Chondrocyte (in vitro differentiated cells): ENCODE measurements around the gene OBP2A. TPM values are rescaled to one million over a fixed set of nuclear protein-coding genes. Genes with fewer than 3 reads are reported as not detected.
A peak's percentile ranks its signal among the peaks of the same experiment; 100 is the strongest.

ENCODE experiments used
- DNase-seq: peaks from one replicate; pipeline ENCODE4 v3.0.0; 2021; ENCODE audit warnings: mixed read lengths, low spot score
- H3K27ac Mint-ChIP-seq: one replicate; pipeline ENCODE4 v1.8.0; 2021; ENCODE audit warnings: mild to moderate bottlenecking, moderate library complexity, mixed read lengths; ENCODE audit not compliant: unreplicated experiment
- H3K27me3 Mint-ChIP-seq: 2 replicates; pipeline ENCODE4 v1.8.0; 2021; ENCODE audit warnings: low read depth, mixed read lengths
- H3K36me3 Mint-ChIP-seq: 2 replicates; pipeline ENCODE4 v1.8.0; 2021; ENCODE audit warnings: low read depth, mixed read lengths
- H3K4me1 Mint-ChIP-seq: 2 replicates; pipeline ENCODE4 v1.8.0; 2021; ENCODE audit warnings: low read depth, mild to moderate bottlenecking, mixed read lengths
- H3K4me3 Mint-ChIP-seq: one replicate; pipeline ENCODE4 v1.8.0; 2021; ENCODE audit warnings: mild to moderate bottlenecking, moderate library complexity, mixed read lengths; ENCODE audit not compliant: unreplicated experiment
- H3K9me3 Mint-ChIP-seq: 2 replicates; pipeline ENCODE4 v1.8.0; 2021; ENCODE audit warnings: low read depth, mixed read lengths
- total RNA-seq: library from RNA; stranded (reverse); gene quantifications from 3 replicates; pipeline ENCODE4 v1.2.1, GENCODE V29; 2021
- TF ChIP-seq, protein P1 (sequence below): fragments of 200-600 bp; sonication (generic); IDR thresholded peaks from 2 replicates; pipeline ENCODE4 v1.5.0; 2021; ENCODE audit warnings: antibody characterized with exemption, mild to moderate bottlenecking, moderate library complexity

Gene OBP2A
- total RNA-seq, 1 donor from 2014 or later: 0.50 TPM

DNA sequence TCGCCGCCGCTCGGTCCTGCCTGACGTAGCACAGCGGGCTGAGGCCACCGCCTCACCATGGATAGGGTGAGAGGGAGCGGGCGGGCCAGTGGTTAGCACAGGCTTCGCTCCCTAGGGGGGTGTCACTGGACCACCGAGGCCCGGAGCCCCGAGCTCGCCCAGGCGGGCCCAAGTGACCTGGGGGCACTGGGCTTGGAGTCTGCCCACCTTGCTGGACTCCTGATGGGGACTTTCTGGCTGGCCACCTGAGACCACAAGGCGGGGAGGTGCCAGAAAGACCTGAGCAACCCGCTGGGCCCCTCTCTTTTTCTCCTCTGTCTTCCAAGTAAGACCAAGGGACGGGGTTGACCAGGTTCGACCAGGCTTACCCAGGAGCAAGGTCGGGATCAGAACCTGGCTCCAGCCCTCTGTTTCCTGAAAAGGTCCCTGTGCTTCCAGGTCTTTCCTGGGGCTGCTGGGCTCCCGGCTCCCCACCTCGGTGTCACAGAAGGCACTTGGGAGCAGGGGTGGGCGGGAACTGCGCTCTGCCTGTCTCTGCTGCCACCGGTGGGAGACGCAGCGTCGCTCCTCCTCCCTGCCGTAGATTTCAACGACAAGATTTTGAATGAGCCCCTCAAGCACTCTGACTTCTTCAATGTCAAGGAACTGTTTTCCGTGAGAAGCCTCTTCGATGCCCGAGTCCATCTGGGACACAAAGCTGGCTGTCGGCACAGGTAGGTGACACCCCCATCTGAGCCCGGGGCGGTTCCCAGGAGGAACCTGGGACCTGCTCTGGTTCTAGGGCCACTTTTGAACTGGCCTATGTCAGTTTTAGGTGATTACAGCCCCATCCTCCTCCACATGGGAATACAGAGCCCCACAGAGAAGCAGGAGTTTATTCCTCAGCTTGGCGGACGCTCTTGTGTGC is 44.4 kb upstream of the OBP2A start:
- Mint-ChIP-seq H3K27ac (peak overlapping the region; percentile 12), H3K4me3 (peak overlapping the region; percentile 89), H3K9me3 (no peaks in the 10 kb centered on the region), H3K36me3 (peaks cover 8% of the 10 kb centered on the region), H3K27me3 (no peaks in the 10 kb centered on the region), H3K4me1 (peaks cover 18% of the 10 kb centered on the region)
- TF ChIP-seq, protein P1, sequence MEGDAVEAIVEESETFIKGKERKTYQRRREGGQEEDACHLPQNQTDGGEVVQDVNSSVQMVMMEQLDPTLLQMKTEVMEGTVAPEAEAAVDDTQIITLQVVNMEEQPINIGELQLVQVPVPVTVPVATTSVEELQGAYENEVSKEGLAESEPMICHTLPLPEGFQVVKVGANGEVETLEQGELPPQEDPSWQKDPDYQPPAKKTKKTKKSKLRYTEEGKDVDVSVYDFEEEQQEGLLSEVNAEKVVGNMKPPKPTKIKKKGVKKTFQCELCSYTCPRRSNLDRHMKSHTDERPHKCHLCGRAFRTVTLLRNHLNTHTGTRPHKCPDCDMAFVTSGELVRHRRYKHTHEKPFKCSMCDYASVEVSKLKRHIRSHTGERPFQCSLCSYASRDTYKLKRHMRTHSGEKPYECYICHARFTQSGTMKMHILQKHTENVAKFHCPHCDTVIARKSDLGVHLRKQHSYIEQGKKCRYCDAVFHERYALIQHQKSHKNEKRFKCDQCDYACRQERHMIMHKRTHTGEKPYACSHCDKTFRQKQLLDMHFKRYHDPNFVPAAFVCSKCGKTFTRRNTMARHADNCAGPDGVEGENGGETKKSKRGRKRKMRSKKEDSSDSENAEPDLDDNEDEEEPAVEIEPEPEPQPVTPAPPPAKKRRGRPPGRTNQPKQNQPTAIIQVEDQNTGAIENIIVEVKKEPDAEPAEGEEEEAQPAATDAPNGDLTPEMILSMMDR: no peak
- DNase-seq: peak; percentile 65

DNA sequence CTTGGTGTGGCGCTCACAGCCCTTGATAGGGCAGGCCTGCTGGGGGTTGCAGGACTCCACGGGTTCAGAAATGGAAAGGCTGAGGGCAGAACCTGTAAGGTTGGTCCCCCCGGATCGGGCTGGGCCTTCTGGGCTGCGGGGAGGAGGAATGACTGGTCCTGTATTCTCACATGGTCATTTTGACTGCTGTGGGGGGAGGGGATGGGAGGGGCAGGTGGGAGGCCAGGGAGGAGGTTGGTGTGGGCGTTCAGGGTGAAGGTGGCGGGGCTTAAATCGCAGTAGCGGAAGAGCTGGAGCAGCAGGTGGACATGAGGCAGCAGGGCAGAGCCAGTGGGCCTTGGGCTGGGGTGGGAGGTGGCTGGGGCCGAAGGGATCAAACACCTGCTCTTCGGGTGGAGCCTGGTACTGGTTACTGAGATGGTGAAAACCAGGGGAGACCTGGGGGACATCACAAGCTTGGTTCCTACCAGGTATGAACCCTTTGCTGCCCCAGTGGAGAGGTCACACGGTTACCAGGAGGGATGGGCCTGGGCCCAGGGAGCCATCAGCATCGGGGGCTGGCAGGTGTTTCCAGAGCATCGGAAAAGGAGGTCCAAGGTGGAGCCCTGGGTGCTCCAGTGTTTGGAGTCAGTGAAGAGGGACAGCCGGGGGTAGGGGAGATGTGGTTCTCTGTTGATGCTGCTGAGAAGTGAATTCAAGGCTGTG is 43.6 kb upstream of the OBP2A start:
- Mint-ChIP-seq H3K4me1 (peaks cover 18% of the 10 kb centered on the region), H3K4me3 (peak overlapping the region; percentile 89), H3K9me3 (no peaks in the 10 kb centered on the region), H3K27me3 (no peaks in the 10 kb centered on the region), H3K36me3 (peaks cover 8% of the 10 kb centered on the region), H3K27ac (no peak overlapping the region)
- peak; percentile 63 for DNase-seq
- TF ChIP-seq, protein P1: no peak

DNA sequence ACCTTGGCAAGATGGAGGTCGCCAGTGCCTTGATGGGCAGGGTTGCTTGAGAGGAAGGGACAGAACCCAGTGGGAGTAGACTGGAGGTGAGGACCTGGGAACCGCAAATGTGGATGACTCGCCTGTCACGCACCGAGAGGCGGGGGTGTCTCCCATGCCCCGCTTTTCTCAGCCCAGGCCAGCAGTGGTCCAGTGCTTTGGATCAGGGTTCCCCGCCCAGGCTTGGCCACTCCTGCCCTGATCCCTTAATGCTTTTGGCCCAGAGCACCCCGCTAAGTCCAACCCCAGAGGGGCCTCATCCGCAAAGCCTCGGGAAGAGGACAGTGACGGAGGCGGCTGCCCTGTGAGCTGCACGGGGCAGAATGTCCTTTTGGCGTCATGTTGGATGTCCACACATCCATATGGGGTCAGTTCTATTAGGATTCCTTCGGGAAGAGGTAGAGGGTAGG is 43.0 kb upstream of the OBP2A start:
- no peak overlapping the region for H3K4me3 Mint-ChIP-seq
- no peaks in the 10 kb centered on the region for H3K27me3 Mint-ChIP-seq
- peaks cover 8% of the 10 kb centered on the region for H3K36me3 Mint-ChIP-seq
- no peak overlapping the region for H3K27ac Mint-ChIP-seq
- H3K9me3 Mint-ChIP-seq: no peaks in the 10 kb centered on the region
- TF ChIP-seq, protein P1: no peak
- DNase-seq: peak; percentile 75
- H3K4me1 Mint-ChIP-seq: peaks cover 18% of the 10 kb centered on the region

DNA sequence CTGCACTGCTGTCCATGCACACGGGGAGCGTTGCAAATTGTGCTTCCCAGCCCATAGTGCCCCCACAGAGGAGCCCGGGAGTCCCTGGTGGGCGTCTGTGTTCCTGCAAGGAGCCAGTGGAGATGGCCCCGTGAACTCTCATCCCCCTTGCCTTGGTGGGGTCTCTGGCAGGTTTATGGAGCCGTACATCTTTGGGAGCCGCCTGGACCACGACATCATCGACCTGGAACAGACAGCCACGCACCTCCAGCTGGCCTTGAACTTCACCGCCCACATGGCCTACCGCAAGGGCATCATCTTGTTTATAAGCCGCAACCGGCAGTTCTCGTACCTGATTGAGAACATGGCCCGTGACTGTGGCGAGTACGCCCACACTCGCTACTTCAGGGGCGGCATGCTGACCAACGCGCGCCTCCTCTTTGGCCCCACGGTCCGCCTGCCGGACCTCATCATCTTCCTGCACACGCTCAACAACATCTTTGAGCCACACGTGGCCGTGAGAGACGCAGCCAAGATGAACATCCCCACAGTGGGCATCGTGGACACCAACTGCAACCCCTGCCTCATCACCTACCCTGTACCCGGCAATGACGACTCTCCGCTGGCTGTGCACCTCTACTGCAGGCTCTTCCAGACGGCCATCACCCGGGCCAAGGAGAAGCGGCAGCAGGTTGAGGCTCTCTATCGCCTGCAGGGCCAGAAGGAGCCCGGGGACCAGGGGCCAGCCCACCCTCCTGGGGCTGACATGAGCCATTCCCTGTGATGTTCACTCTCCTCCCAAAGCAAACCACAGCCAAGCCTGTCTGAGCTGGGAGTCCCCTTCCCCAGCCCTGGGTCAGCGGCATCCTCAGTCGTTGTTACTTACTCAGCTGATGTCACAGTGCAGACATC is 42.3 kb upstream of the OBP2A start:
- no peaks in the 10 kb centered on the region for H3K27me3 Mint-ChIP-seq
- no peak overlapping the region for H3K27ac Mint-ChIP-seq
- peaks cover 8% of the 10 kb centered on the region for H3K36me3 Mint-ChIP-seq
- TF ChIP-seq, protein P1: no peak
- H3K4me3 Mint-ChIP-seq: no peak overlapping the region
- H3K4me1 Mint-ChIP-seq: peaks cover 18% of the 10 kb centered on the region
- peaks cover 2% of the 10 kb centered on the region for H3K9me3 Mint-ChIP-seq
- peak; percentile 72 for DNase-seq
